ENCODE results near the gene DHRS13.
"Not testable (repeated sequence)": the region's sequence is repeated elsewhere in the genome, so short reads cannot be mapped to it uniquely, and the experiment has no call there.

DHRS13 gene

GRCh38 chr17:28879886-28880571, 22.9 kb downstream of the DHRS13 start:
- no peak for DNase-seq

- DNase-seq, result no peak
Measured at GRCh38 chr17:28878981-28879380, 23.9 kb downstream of the DHRS13 start.

- no peak for DNase-seq
Measured at GRCh38 chr17:28878158-28878910, 24.5 kb downstream of the DHRS13 start.

GRCh38 chr17:28877150-28877711, 25.6 kb downstream of the DHRS13 start:
- DNase-seq, result not testable (repeated sequence)

- DNase-seq, result no peak
Measured at GRCh38 chr17:28875848-28876550, 26.9 kb downstream of the DHRS13 start.

- DNase-seq, result no peak
Measured at GRCh38 chr17:28874750-28875149, 28.1 kb downstream of the DHRS13 start.

GRCh38 chr17:28873839-28874238, 29.0 kb downstream of the DHRS13 start:
- no peak for DNase-seq

GRCh38 chr17:28871056-28871579, 31.8 kb downstream of the DHRS13 start:
- DNase-seq, result no peak

- DNase-seq, result no peak
Measured at GRCh38 chr17:28867276-28867675, 35.6 kb downstream of the DHRS13 start.

GRCh38 chr17:28865946-28866752, 36.7 kb downstream of the DHRS13 start:
- DNase-seq, result no peak

- DNase-seq, result no peak
Measured at GRCh38 chr17:28864991-28865849, 37.7 kb downstream of the DHRS13 start.

GRCh38 chr17:28863953-28864352, 38.9 kb downstream of the DHRS13 start:
- DNase-seq, result no peak

GRCh38 chr17:28862561-28862960, 40.3 kb downstream of the DHRS13 start:
- DNase-seq, result no peak

- no peak for DNase-seq
Measured at GRCh38 chr17:28861393-28862203, 41.3 kb downstream of the DHRS13 start.

- no peak for DNase-seq
Measured at GRCh38 chr17:28860363-28860808, 42.5 kb downstream of the DHRS13 start.

GRCh38 chr17:28858801-28859355, 44.0 kb downstream of the DHRS13 start:
- DNase-seq, result no peak

- no peak for DNase-seq
Measured at GRCh38 chr17:28857905-28858800, 44.7 kb downstream of the DHRS13 start.

GRCh38 chr17:28856028-28856574, 46.8 kb downstream of the DHRS13 start:
- no peak for DNase-seq

GRCh38 chr17:28855336-28855679, 47.6 kb downstream of the DHRS13 start:
- DNase-seq, result no peak

Data from NCI-H1694 (cell line).